Transverse colon (tissue), 3 donors: ENCODE data around the gene ZBP1.

ENCODE experiments used
- EP300 ChIP-seq: sonication (generic); formaldehyde crosslinking; IDR thresholded peaks from one replicate; pipeline ENCODE4 v1.6.1; 2017; ENCODE audit warnings: antibody characterized with exemption, low read depth
- POLR2A ChIP-seq: fragments of 450-650 bp; IDR thresholded peaks from one replicate; pipeline ENCODE4 v1.6.1; 2016; ENCODE audit warnings: antibody characterized with exemption, mild to moderate bottlenecking, moderate library complexity
- POLR2AphosphoS5 ChIP-seq, 3 donors: sonication (generic); formaldehyde crosslinking; IDR thresholded peaks; one replicate each; pipeline ENCODE4 v1.6.1; 2016; ENCODE audit warnings: antibody characterized with exemption in 3 of 3

- TF ChIP-seq POLR2A (no peak), EP300 (no peak), POLR2AphosphoS5 (IDR thresholded peaks at IDR 0.05) (no peak)
These were observed 14.3 kb downstream of the ZBP1 start for GRCh38 chr20:57605878-57606277.
